Activated T-helper 2 cell treated with anti-CD3 and anti-CD28 coated beads, Interferon-gamma antibody, Interleukin-2, Interleukin-4, amounts not matched to agents 10 μg/mL and 5 μg/mL and 100 μg/mL, durations not matched to agents 14 hours and 24 hours and 36 hours (primary cell): ENCODE measurements around the gene ZNF782. TPM values are rescaled to one million over a fixed set of nuclear protein-coding genes. Genes with fewer than 3 reads are reported as not detected.
A peak's percentile ranks its signal among the peaks of the same experiment; 100 is the strongest.
"Not testable (repeated sequence)": the region's sequence is repeated elsewhere in the genome, so short reads cannot be mapped to it uniquely, and the experiment has no call there.

Experiments used
- DNase-seq: peaks from one replicate; pipeline ENCODE4 v3.0.0; 2021; ENCODE audit warnings: low spot score
- H3K27ac Mint-ChIP-seq: one replicate; pipeline ENCODE4 v1.8.0; 2021; ENCODE audit warnings: mixed read lengths
- H3K27me3 Mint-ChIP-seq: one replicate; pipeline ENCODE4 v1.8.0; 2021; ENCODE audit warnings: low read depth, mixed read lengths
- H3K36me3 Mint-ChIP-seq: one replicate; pipeline ENCODE4 v1.8.0; 2021; ENCODE audit warnings: low read depth, mixed read lengths
- H3K4me1 Mint-ChIP-seq: one replicate; pipeline ENCODE4 v1.8.0; 2021; ENCODE audit warnings: low read depth, mixed read lengths
- H3K4me3 Mint-ChIP-seq: one replicate; pipeline ENCODE4 v1.8.0; 2021; ENCODE audit warnings: low read depth, mild to moderate bottlenecking, moderate library complexity, mixed read lengths
- H3K9me3 Mint-ChIP-seq: one replicate; pipeline ENCODE4 v1.8.0; 2021; ENCODE audit warnings: mixed read lengths
- intact Hi-C: fragments of 100-400 bp; cut with micrococcal nuclease; formaldehyde crosslinking; loops from one replicate; pipeline ENCODE4 v1.15.1; 2023
- total RNA-seq: library from RNA; stranded (reverse); gene quantifications from 2 replicates; pipeline ENCODE4 v1.2.3, GENCODE V29; 2022

ZNF782 gene
- 4.5 and 4.7 TPM in 2 replicates for total RNA-seq

- peaks cover 48% of the 10 kb centered on the region for H3K4me1 Mint-ChIP-seq
These were observed at the start of gene ZNF782 for GRCh38 chr9:96853781-96854650. Gene ZNF782 (minus strand): TSS chr9:96854514. CDS start chr9:96851961, 2,553 bp downstream.

GRCh38 chr9:96900010-96900409, 45.7 kb upstream of the ZNF782 start:
- H3K27ac Mint-ChIP-seq, H3K9me3 Mint-ChIP-seq, H3K4me1 Mint-ChIP-seq, H3K4me3 Mint-ChIP-seq, intact Hi-C loops, H3K27me3 Mint-ChIP-seq, DNase-seq: not testable (repeated sequence)
- peaks cover 18% of the 10 kb centered on the region for H3K36me3 Mint-ChIP-seq

More at GRCh38 chr9:96853781-96854650, at the start of gene ZNF782:
- Mint-ChIP-seq H3K4me3 (peak within 1 kb of the TSS; percentile 100), H3K27me3 (peaks cover 17% of the 10 kb centered on the region), H3K36me3 (peaks cover 22% of the 10 kb centered on the region), H3K27ac (peak within 1 kb of the TSS; percentile 100), H3K9me3 (peaks cover 9% of the 10 kb centered on the region)
- intact Hi-C loops, result loop anchor here (1.0 to 10.0 kb wide), 4 partner anchors 76 to 741 kb away; partner anchors contain the start of genes ZNF367 and ZNF510
- peak; percentile 79 for DNase-seq

- no peaks in the 10 kb centered on the region for H3K9me3 Mint-ChIP-seq
- H3K4me3 Mint-ChIP-seq, result no peak overlapping the region
- peaks cover 44% of the 10 kb centered on the region for H3K36me3 Mint-ChIP-seq
- H3K27ac Mint-ChIP-seq, result no peak overlapping the region
- intact Hi-C loops, result no loop called here
- no peaks in the 10 kb centered on the region for H3K27me3 Mint-ChIP-seq
- no peaks in the 10 kb centered on the region for H3K4me1 Mint-ChIP-seq
- DNase-seq, result no peak
These were observed 37.8 kb upstream of the ZNF782 start for GRCh38 chr9:96892131-96892530.

GRCh38 chr9:96888591-96888990, 34.3 kb upstream of the ZNF782 start:
- H3K27ac Mint-ChIP-seq, result no peak overlapping the region
- DNase-seq, result no peak
- H3K9me3 Mint-ChIP-seq, result no peaks in the 10 kb centered on the region
- no peak overlapping the region for H3K4me3 Mint-ChIP-seq
- peaks cover 5% of the 10 kb centered on the region for H3K4me1 Mint-ChIP-seq
- no peaks in the 10 kb centered on the region for H3K27me3 Mint-ChIP-seq
- peaks cover 38% of the 10 kb centered on the region for H3K36me3 Mint-ChIP-seq
- intact Hi-C loops, result no loop called here

- H3K4me3 Mint-ChIP-seq, result no peak overlapping the region
- peaks cover 2% of the 10 kb centered on the region for H3K27me3 Mint-ChIP-seq
- H3K9me3 Mint-ChIP-seq, result no peaks in the 10 kb centered on the region
- no peak for DNase-seq
- no peak overlapping the region for H3K27ac Mint-ChIP-seq
- peaks cover 7% of the 10 kb centered on the region for H3K4me1 Mint-ChIP-seq
- intact Hi-C loops, result no loop called here
- peaks cover 18% of the 10 kb centered on the region for H3K36me3 Mint-ChIP-seq
These were observed 31.1 kb upstream of the ZNF782 start for GRCh38 chr9:96885424-96885823.

GRCh38 chr9:96884443-96884842, 30.1 kb upstream of the ZNF782 start:
- no peak for DNase-seq
- H3K9me3 Mint-ChIP-seq, result no peaks in the 10 kb centered on the region
- H3K36me3 Mint-ChIP-seq, result peaks cover 12% of the 10 kb centered on the region

GRCh38 chr9:96883922-96884321, 29.6 kb upstream of the ZNF782 start:
- no peaks in the 10 kb centered on the region for H3K9me3 Mint-ChIP-seq
- intact Hi-C loops, result no loop called here
- peaks cover 7% of the 10 kb centered on the region for H3K4me1 Mint-ChIP-seq
- H3K27me3 Mint-ChIP-seq, result peaks cover 4% of the 10 kb centered on the region
- H3K36me3 Mint-ChIP-seq, result peaks cover 12% of the 10 kb centered on the region
- H3K27ac Mint-ChIP-seq, result no peak overlapping the region
- H3K4me3 Mint-ChIP-seq, result no peak overlapping the region
- no peak for DNase-seq

More at GRCh38 chr9:96884443-96884842, 30.1 kb upstream of the ZNF782 start:
- Mint-ChIP-seq H3K27ac (no peak overlapping the region), H3K27me3 (peaks cover 2% of the 10 kb centered on the region), H3K4me3 (no peak overlapping the region), H3K4me1 (peaks cover 7% of the 10 kb centered on the region)
- intact Hi-C loops, result no loop called here

- DNase-seq, result no peak
- H3K36me3 Mint-ChIP-seq, result peaks cover 3% of the 10 kb centered on the region
- H3K27me3 Mint-ChIP-seq, result peaks cover 26% of the 10 kb centered on the region
- peak overlapping the region; percentile 58 for H3K4me3 Mint-ChIP-seq
- intact Hi-C loops, result no loop called here
- H3K27ac Mint-ChIP-seq, result no peak overlapping the region
- H3K4me1 Mint-ChIP-seq, result peaks cover 28% of the 10 kb centered on the region
- no peaks in the 10 kb centered on the region for H3K9me3 Mint-ChIP-seq
These were observed 23.0 kb upstream of the ZNF782 start for GRCh38 chr9:96877269-96877668.

GRCh38 chr9:96875461-96876142, 21.3 kb upstream of the ZNF782 start:
- Mint-ChIP-seq H3K27me3 (peaks cover 24% of the 10 kb centered on the region), H3K4me3 (peak overlapping the region; percentile 86), H3K36me3 (peaks cover 3% of the 10 kb centered on the region), H3K4me1 (peaks cover 26% of the 10 kb centered on the region), H3K9me3 (no peaks in the 10 kb centered on the region), H3K27ac (peak overlapping the region; percentile 80)
- intact Hi-C loops, result loop anchor here (1.0 kb wide), 1 partner anchor 17 kb away; no protein-coding TSS in a partner anchor
- DNase-seq, result peak; percentile 49

- H3K4me1 Mint-ChIP-seq, result peaks cover 26% of the 10 kb centered on the region
- H3K4me3 Mint-ChIP-seq, result peak overlapping the region; percentile 86
- peak overlapping the region; percentile 80 for H3K27ac Mint-ChIP-seq
- DNase-seq, result no peak
- no peaks in the 10 kb centered on the region for H3K9me3 Mint-ChIP-seq
- H3K36me3 Mint-ChIP-seq, result peaks cover 3% of the 10 kb centered on the region
- intact Hi-C loops, result loop anchor here (1.0 kb wide), 1 partner anchor 17 kb away; no protein-coding TSS in a partner anchor
- H3K27me3 Mint-ChIP-seq, result peaks cover 24% of the 10 kb centered on the region
These were observed 20.7 kb upstream of the ZNF782 start for GRCh38 chr9:96874947-96875460.

GRCh38 chr9:96874201-96874785, 20.0 kb upstream of the ZNF782 start:
- intact Hi-C loops, result no loop called here
- Mint-ChIP-seq H3K4me3 (no peak overlapping the region), H3K36me3 (peaks cover 3% of the 10 kb centered on the region), H3K4me1 (peaks cover 26% of the 10 kb centered on the region), H3K9me3 (no peaks in the 10 kb centered on the region), H3K27ac (no peak overlapping the region), H3K27me3 (peaks cover 24% of the 10 kb centered on the region)
- no peak for DNase-seq

GRCh38 chr9:96871176-96871575, 16.9 kb upstream of the ZNF782 start:
- peaks cover 3% of the 10 kb centered on the region for H3K36me3 Mint-ChIP-seq
- peaks cover 23% of the 10 kb centered on the region for H3K4me1 Mint-ChIP-seq
- DNase-seq, result no peak
- peaks cover 6% of the 10 kb centered on the region for H3K27me3 Mint-ChIP-seq
- no peaks in the 10 kb centered on the region for H3K9me3 Mint-ChIP-seq
- intact Hi-C loops, result no loop called here
- no peak overlapping the region for H3K4me3 Mint-ChIP-seq
- H3K27ac Mint-ChIP-seq, result no peak overlapping the region
